Measurements from ENCODE around the gene CIART. TPM values are rescaled to one million over a fixed set of nuclear protein-coding genes. Genes with fewer than 3 reads are reported as not detected.
"Not testable (repeated sequence)": the region's sequence is repeated elsewhere in the genome, so short reads cannot be mapped to it uniquely, and the experiment has no call there.

Gene CIART
- total RNA-seq = 2.4 TPM
- 13.0 TPM for polyA plus RNA-seq

GRCh38 chr1:150281758-150282557, at the start of gene CIART:
CIART (plus strand) TSS chr1:150282554; CDS start chr1:150283268, 714 bp downstream.
- H3K4me3 ChIP-seq (ENCODE audit: low read depth, low read length) = peak within 1 kb of the TSS; percentile 45
- under 1% methylated on average over 46 of the region's 46 CpGs for WGBS
- no peaks in the 10 kb centered on the region for H3K36me3 ChIP-seq (ENCODE audit: insufficient read depth)
- peak; percentile 92 for DNase-seq (ENCODE audit: extremely low spot score)
- peak within 1 kb of the TSS; percentile 53 for H3K27ac ChIP-seq (ENCODE audit: low read depth)
- no peaks in the 10 kb centered on the region for H3K4me1 ChIP-seq (ENCODE audit: insufficient read depth)

- H3K27ac ChIP-seq (ENCODE audit: low read depth) = not testable (repeated sequence)
These were observed 49.4 kb upstream of the CIART start for GRCh38 chr1:150232921-150233320.

GRCh38 chr1:150233359-150234308, 48.7 kb upstream of the CIART start:
- WGBS = 13% methylated on average over 15 of the region's 15 CpGs
- peak overlapping the region; percentile 88 for H3K4me3 ChIP-seq (ENCODE audit: low read depth, low read length)
- no peaks in the 10 kb centered on the region for H3K4me1 ChIP-seq (ENCODE audit: insufficient read depth)
- peak overlapping the region; percentile 80 for H3K27ac ChIP-seq (ENCODE audit: low read depth)
- no peaks in the 10 kb centered on the region for H3K36me3 ChIP-seq (ENCODE audit: insufficient read depth)
- peak; percentile 37 for DNase-seq (ENCODE audit: extremely low spot score)

More at GRCh38 chr1:150232921-150233320, 49.4 kb upstream of the CIART start:
- DNase-seq (ENCODE audit: extremely low spot score); H3K4me1 ChIP-seq (ENCODE audit: insufficient read depth); H3K36me3 ChIP-seq (ENCODE audit: insufficient read depth); H3K4me3 ChIP-seq (ENCODE audit: low read depth, low read length): not testable (repeated sequence)
- WGBS = 93% methylated on average over 10 of the region's 10 CpGs

GRCh38 chr1:150234309-150234565, 48.1 kb upstream of the CIART start:
- DNase-seq (ENCODE audit: extremely low spot score) = no peak
- H3K27ac ChIP-seq (ENCODE audit: low read depth) = peak overlapping the region; percentile 99
- H3K36me3 ChIP-seq (ENCODE audit: insufficient read depth) = no peaks in the 10 kb centered on the region
- under 1% methylated on average over 9 of the region's 9 CpGs for WGBS
- H3K4me1 ChIP-seq (ENCODE audit: insufficient read depth) = no peaks in the 10 kb centered on the region
- peak overlapping the region; percentile 88 for H3K4me3 ChIP-seq (ENCODE audit: low read depth, low read length)

GRCh38 chr1:150234566-150235293, 47.6 kb upstream of the CIART start:
- Histone ChIP-seq H3K36me3 (ENCODE audit: insufficient read depth) (no peaks in the 10 kb centered on the region), H3K27ac (ENCODE audit: low read depth) (peak overlapping the region; percentile 99), H3K4me1 (ENCODE audit: insufficient read depth) (no peaks in the 10 kb centered on the region), H3K4me3 (ENCODE audit: low read depth, low read length) (peak overlapping the region; percentile 88)
- under 1% methylated on average over 78 of the region's 78 CpGs for WGBS
- DNase-seq (ENCODE audit: extremely low spot score) = no peak

- no peak for DNase-seq (ENCODE audit: extremely low spot score)
- Histone ChIP-seq H3K4me3 (ENCODE audit: low read depth, low read length) (peak overlapping the region; percentile 88), H3K4me1 (ENCODE audit: insufficient read depth) (no peaks in the 10 kb centered on the region), H3K36me3 (ENCODE audit: insufficient read depth) (no peaks in the 10 kb centered on the region), H3K27ac (ENCODE audit: low read depth) (peak overlapping the region; percentile 99)
- WGBS = under 1% methylated on average over 27 of the region's 27 CpGs
These were observed 47.0 kb upstream of the CIART start for GRCh38 chr1:150235294-150235851.

- Histone ChIP-seq H3K36me3 (ENCODE audit: insufficient read depth) (no peaks in the 10 kb centered on the region), H3K27ac (ENCODE audit: low read depth) (peak within 1 kb of the TSS; percentile 99), H3K4me1 (ENCODE audit: insufficient read depth) (no peaks in the 10 kb centered on the region), H3K4me3 (ENCODE audit: low read depth, low read length) (peak within 1 kb of the TSS; percentile 88)
- under 1% methylated on average over 33 of the region's 33 CpGs for WGBS
- DNase-seq (ENCODE audit: extremely low spot score) = peak; percentile 99
These were observed 46.3 kb upstream of the CIART start, which contains the start of gene ANP32E for GRCh38 chr1:150235852-150236613. ANP32E (minus strand) TSS chr1:150236112; CDS start chr1:150235786, 326 bp downstream.

GRCh38 chr1:150236614-150237100, 45.7 kb upstream of the CIART start:
- no peak for DNase-seq (ENCODE audit: extremely low spot score)
- Histone ChIP-seq H3K36me3 (ENCODE audit: insufficient read depth) (no peaks in the 10 kb centered on the region), H3K4me3 (ENCODE audit: low read depth, low read length) (peak overlapping the region; percentile 88), H3K27ac (ENCODE audit: low read depth) (no peak overlapping the region), H3K4me1 (ENCODE audit: insufficient read depth) (no peaks in the 10 kb centered on the region)
- 23% methylated on average over 10 of the region's 10 CpGs for WGBS

- DNase-seq (ENCODE audit: extremely low spot score); H3K4me1 ChIP-seq (ENCODE audit: insufficient read depth); H3K4me3 ChIP-seq (ENCODE audit: low read depth, low read length); H3K27ac ChIP-seq (ENCODE audit: low read depth); H3K36me3 ChIP-seq (ENCODE audit: insufficient read depth): not testable (repeated sequence)
- WGBS = 91% methylated on average over 13 of the region's 13 CpGs
These were observed 45.2 kb upstream of the CIART start for GRCh38 chr1:150237176-150237575.

GRCh38 chr1:150237746-150238145, 44.6 kb upstream of the CIART start:
- Histone ChIP-seq H3K4me1 (ENCODE audit: insufficient read depth) (no peaks in the 10 kb centered on the region), H3K4me3 (ENCODE audit: low read depth, low read length) (no peak overlapping the region), H3K27ac (ENCODE audit: low read depth) (no peak overlapping the region), H3K36me3 (ENCODE audit: insufficient read depth) (no peaks in the 10 kb centered on the region)
- no peak for DNase-seq (ENCODE audit: extremely low spot score)
- 96% methylated on average over 21 of the region's 21 CpGs for WGBS

GRCh38 chr1:150243003-150243402, 39.4 kb upstream of the CIART start:
- Histone ChIP-seq H3K4me1 (ENCODE audit: insufficient read depth) (no peaks in the 10 kb centered on the region), H3K4me3 (ENCODE audit: low read depth, low read length) (no peak overlapping the region), H3K36me3 (ENCODE audit: insufficient read depth) (no peaks in the 10 kb centered on the region), H3K27ac (ENCODE audit: low read depth) (no peak overlapping the region)
- DNase-seq (ENCODE audit: extremely low spot score) = no peak
- 82% methylated on average over 3 of the region's 3 CpGs for WGBS

GRCh38 chr1:150249936-150250335, 32.4 kb upstream of the CIART start:
- no peaks in the 10 kb centered on the region for H3K36me3 ChIP-seq (ENCODE audit: insufficient read depth)
- no peak for DNase-seq (ENCODE audit: extremely low spot score)
- H3K4me1 ChIP-seq (ENCODE audit: insufficient read depth) = no peaks in the 10 kb centered on the region
- WGBS = 73% methylated on average over 2 of the region's 2 CpGs
- no peak overlapping the region for H3K27ac ChIP-seq (ENCODE audit: low read depth)
- H3K4me3 ChIP-seq (ENCODE audit: low read depth, low read length) = no peak overlapping the region
